ENCODE data around the gene ADCY9.

ADCY9 gene

GRCh38 chr16:4032768-4033167 lies 83.5 kb downstream of the ADCY9 start:
- no peak for DNase-seq (ENCODE audit: low spot score)

GRCh38 chr16:4028144-4028543 lies 88.1 kb downstream of the ADCY9 start:
- DNase-seq (ENCODE audit: low spot score), result no peak

- DNase-seq (ENCODE audit: low spot score), result no peak
These were observed 89.4 kb downstream of the ADCY9 start for GRCh38 chr16:4026854-4027253.

GRCh38 chr16:4025428-4025827 lies 90.8 kb downstream of the ADCY9 start:
- no peak for DNase-seq (ENCODE audit: low spot score)

- no peak for DNase-seq (ENCODE audit: low spot score)
These were observed 94.3 kb downstream of the ADCY9 start for GRCh38 chr16:4021916-4022315.

- no peak for DNase-seq (ENCODE audit: low spot score)
These were observed 95.0 kb downstream of the ADCY9 start for GRCh38 chr16:4021070-4021779.

- no peak for DNase-seq (ENCODE audit: low spot score)
These were observed 96.9 kb downstream of the ADCY9 start for GRCh38 chr16:4019371-4019791.

GRCh38 chr16:4018391-4018790 lies 97.9 kb downstream of the ADCY9 start:
- no peak for DNase-seq (ENCODE audit: low spot score)

GRCh38 chr16:4017807-4018206 lies 98.4 kb downstream of the ADCY9 start:
- DNase-seq (ENCODE audit: low spot score), result no peak

- no peak for DNase-seq (ENCODE audit: low spot score)
These were observed 99.6 kb downstream of the ADCY9 start for GRCh38 chr16:4016658-4017057.

- no peak for DNase-seq (ENCODE audit: low spot score)
These were observed 100.3 kb downstream of the ADCY9 start for GRCh38 chr16:4016005-4016352.

GRCh38 chr16:4015275-4016004 lies 100.8 kb downstream of the ADCY9 start:
- DNase-seq (ENCODE audit: low spot score), result no peak

GRCh38 chr16:4011940-4012629 lies 104.2 kb downstream of the ADCY9 start:
- no peak for DNase-seq (ENCODE audit: low spot score)

GRCh38 chr16:4011225-4011939 lies 104.9 kb downstream of the ADCY9 start:
- DNase-seq (ENCODE audit: low spot score), result no peak

GRCh38 chr16:4010225-4011158 lies 105.8 kb downstream of the ADCY9 start:
- no peak for DNase-seq (ENCODE audit: low spot score)

- DNase-seq (ENCODE audit: low spot score), result no peak
These were observed 107.1 kb downstream of the ADCY9 start for GRCh38 chr16:4009177-4009576.

- no peak for DNase-seq (ENCODE audit: low spot score)
These were observed 108.1 kb downstream of the ADCY9 start for GRCh38 chr16:4008116-4008515.

GRCh38 chr16:4006397-4006999 lies 109.7 kb downstream of the ADCY9 start:
- DNase-seq (ENCODE audit: low spot score), result no peak

GRCh38 chr16:4005731-4006130 lies 110.5 kb downstream of the ADCY9 start:
- DNase-seq (ENCODE audit: low spot score), result no peak

GRCh38 chr16:4005281-4005680 lies 111.0 kb downstream of the ADCY9 start:
- no peak for DNase-seq (ENCODE audit: low spot score)

GRCh38 chr16:4004206-4004605 lies 112.0 kb downstream of the ADCY9 start:
- DNase-seq (ENCODE audit: low spot score), result no peak
